Measurements from ENCODE around the gene DISP3.

DNA sequence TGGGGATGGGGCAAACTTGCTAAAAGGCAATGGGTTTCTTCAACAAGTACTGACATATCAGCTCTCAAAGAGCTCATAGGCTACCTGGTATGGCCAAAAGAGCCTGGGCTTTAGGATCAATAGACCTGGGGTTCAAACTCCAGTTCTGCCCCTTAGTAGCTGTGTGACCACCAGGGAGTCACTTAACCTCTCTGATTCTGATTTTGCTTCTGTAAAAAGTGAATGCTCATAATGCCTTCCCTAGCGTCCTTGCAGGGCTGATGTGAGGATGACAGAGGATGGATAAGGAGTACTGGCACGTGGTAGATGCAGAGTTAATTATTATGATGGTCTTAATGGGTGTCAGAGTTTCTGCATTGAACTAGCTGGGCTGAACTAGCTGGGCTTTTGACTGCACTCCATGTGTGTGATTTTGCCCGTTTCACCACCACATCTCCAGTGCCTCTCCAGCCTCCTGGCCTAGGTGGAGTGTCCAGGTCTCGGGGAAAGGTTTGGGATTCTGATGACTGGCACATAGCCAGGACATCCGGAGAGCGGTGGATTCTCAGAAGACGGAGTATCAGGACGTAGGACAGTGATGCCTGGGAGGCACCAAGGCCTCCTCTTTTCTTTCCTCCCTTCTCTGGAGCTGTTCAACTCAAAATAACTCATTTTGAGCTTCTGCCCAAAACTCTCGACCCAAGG lies 15.2 kb downstream of the DISP3 start:
- TF ChIP-seq, protein P1, sequence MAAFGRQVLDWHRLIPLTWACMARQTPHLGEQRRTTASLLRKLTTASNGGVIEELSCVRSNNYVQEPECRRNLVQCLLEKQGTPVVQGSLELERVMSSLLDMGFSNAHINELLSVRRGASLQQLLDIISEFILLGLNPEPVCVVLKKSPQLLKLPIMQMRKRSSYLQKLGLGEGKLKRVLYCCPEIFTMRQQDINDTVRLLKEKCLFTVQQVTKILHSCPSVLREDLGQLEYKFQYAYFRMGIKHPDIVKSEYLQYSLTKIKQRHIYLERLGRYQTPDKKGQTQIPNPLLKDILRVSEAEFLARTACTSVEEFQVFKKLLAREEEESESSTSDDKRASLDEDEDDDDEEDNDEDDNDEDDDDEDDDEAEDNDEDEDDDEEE (CRISPR knock-in tag; IDR thresholded peaks at IDR 0.05) = no peak
- TF ChIP-seq, protein P2, sequence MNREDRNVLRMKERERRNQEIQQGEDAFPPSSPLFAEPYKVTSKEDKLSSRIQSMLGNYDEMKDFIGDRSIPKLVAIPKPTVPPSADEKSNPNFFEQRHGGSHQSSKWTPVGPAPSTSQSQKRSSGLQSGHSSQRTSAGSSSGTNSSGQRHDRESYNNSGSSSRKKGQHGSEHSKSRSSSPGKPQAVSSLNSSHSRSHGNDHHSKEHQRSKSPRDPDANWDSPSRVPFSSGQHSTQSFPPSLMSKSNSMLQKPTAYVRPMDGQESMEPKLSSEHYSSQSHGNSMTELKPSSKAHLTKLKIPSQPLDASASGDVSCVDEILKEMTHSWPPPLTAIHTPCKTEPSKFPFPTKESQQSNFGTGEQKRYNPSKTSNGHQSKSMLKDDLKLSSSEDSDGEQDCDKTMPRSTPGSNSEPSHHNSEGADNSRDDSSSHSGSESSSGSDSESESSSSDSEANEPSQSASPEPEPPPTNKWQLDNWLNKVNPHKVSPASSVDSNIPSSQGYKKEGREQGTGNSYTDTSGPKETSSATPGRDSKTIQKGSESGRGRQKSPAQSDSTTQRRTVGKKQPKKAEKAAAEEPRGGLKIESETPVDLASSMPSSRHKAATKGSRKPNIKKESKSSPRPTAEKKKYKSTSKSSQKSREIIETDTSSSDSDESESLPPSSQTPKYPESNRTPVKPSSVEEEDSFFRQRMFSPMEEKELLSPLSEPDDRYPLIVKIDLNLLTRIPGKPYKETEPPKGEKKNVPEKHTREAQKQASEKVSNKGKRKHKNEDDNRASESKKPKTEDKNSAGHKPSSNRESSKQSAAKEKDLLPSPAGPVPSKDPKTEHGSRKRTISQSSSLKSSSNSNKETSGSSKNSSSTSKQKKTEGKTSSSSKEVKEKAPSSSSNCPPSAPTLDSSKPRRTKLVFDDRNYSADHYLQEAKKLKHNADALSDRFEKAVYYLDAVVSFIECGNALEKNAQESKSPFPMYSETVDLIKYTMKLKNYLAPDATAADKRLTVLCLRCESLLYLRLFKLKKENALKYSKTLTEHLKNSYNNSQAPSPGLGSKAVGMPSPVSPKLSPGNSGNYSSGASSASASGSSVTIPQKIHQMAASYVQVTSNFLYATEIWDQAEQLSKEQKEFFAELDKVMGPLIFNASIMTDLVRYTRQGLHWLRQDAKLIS (CRISPR knock-in tag; IDR thresholded peaks at IDR 0.05) = no peak
- TF ChIP-seq CHD2 (IDR thresholded peaks at IDR 0.05; ENCODE audit: low read depth, low read length) = no peak
- no peak for TF ChIP-seq CEBPB (IDR thresholded peaks at IDR 0.05; ENCODE audit: borderline replicate concordance, low read depth, low read length)
- TF ChIP-seq, protein P3, sequence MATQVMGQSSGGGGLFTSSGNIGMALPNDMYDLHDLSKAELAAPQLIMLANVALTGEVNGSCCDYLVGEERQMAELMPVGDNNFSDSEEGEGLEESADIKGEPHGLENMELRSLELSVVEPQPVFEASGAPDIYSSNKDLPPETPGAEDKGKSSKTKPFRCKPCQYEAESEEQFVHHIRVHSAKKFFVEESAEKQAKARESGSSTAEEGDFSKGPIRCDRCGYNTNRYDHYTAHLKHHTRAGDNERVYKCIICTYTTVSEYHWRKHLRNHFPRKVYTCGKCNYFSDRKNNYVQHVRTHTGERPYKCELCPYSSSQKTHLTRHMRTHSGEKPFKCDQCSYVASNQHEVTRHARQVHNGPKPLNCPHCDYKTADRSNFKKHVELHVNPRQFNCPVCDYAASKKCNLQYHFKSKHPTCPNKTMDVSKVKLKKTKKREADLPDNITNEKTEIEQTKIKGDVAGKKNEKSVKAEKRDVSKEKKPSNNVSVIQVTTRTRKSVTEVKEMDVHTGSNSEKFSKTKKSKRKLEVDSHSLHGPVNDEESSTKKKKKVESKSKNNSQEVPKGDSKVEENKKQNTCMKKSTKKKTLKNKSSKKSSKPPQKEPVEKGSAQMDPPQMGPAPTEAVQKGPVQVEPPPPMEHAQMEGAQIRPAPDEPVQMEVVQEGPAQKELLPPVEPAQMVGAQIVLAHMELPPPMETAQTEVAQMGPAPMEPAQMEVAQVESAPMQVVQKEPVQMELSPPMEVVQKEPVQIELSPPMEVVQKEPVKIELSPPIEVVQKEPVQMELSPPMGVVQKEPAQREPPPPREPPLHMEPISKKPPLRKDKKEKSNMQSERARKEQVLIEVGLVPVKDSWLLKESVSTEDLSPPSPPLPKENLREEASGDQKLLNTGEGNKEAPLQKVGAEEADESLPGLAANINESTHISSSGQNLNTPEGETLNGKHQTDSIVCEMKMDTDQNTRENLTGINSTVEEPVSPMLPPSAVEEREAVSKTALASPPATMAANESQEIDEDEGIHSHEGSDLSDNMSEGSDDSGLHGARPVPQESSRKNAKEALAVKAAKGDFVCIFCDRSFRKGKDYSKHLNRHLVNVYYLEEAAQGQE (IDR thresholded peaks at IDR 0.05; ENCODE audit: borderline replicate concordance in 1 of 2, low read depth in 1 of 2, low read length in 2 of 2) = no peak
- TF ChIP-seq EED (CRISPR knock-in tag; IDR thresholded peaks at IDR 0.05) = no peak
- no peak for TF ChIP-seq XRCC5 (optimal IDR thresholded peaks at IDR 0.05; ENCODE audit: low read length)
- TF ChIP-seq, protein P4, sequence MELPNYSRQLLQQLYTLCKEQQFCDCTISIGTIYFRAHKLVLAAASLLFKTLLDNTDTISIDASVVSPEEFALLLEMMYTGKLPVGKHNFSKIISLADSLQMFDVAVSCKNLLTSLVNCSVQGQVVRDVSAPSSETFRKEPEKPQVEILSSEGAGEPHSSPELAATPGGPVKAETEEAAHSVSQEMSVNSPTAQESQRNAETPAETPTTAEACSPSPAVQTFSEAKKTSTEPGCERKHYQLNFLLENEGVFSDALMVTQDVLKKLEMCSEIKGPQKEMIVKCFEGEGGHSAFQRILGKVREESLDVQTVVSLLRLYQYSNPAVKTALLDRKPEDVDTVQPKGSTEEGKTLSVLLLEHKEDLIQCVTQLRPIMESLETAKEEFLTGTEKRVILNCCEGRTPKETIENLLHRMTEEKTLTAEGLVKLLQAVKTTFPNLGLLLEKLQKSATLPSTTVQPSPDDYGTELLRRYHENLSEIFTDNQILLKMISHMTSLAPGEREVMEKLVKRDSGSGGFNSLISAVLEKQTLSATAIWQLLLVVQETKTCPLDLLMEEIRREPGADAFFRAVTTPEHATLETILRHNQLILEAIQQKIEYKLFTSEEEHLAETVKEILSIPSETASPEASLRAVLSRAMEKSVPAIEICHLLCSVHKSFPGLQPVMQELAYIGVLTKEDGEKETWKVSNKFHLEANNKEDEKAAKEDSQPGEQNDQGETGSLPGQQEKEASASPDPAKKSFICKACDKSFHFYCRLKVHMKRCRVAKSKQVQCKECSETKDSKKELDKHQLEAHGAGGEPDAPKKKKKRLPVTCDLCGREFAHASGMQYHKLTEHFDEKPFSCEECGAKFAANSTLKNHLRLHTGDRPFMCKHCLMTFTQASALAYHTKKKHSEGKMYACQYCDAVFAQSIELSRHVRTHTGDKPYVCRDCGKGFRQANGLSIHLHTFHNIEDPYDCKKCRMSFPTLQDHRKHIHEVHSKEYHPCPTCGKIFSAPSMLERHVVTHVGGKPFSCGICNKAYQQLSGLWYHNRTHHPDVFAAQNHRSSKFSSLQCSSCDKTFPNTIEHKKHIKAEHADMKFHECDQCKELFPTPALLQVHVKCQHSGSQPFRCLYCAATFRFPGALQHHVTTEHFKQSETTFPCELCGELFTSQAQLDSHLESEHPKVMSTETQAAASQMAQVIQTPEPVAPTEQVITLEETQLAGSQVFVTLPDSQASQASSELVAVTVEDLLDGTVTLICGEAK (IDR thresholded peaks at IDR 0.05) = no peak
- TF ChIP-seq, protein P4 (CRISPR knock-in tag; IDR thresholded peaks at IDR 0.05) = no peak
- no peak for TF ChIP-seq ZNF432 (CRISPR knock-in tag; IDR thresholded peaks at IDR 0.05; ENCODE audit: borderline replicate concordance)
- TF ChIP-seq SP1 (IDR thresholded peaks at IDR 0.05) = no peak
- TF ChIP-seq SP1 (CRISPR knock-in tag; IDR thresholded peaks at IDR 0.05) = no peak
- TF ChIP-seq JUNB (CRISPR knock-in tag; IDR thresholded peaks at IDR 0.05; ENCODE audit: borderline replicate concordance) = no peak
- TF ChIP-seq GABPB1 (CRISPR knock-in tag; IDR thresholded peaks at IDR 0.05) = no peak
- TF ChIP-seq MXD4 (CRISPR knock-in tag; IDR thresholded peaks at IDR 0.05) = no peak
- no peak for TF ChIP-seq NR2F2 (IDR thresholded peaks at IDR 0.05; ENCODE audit: borderline replicate concordance, low read depth)

All from HepG2 (cell line).